ENCODE data around the gene FBXW10. TPM values are rescaled to one million over a fixed set of nuclear protein-coding genes. Genes with fewer than 3 reads are reported as not detected.

Gene FBXW10
- total and polyA plus RNA-seq, 2 of the 8 experiments (the other 6 are each of a cell fraction or from before 2014, with no cell fraction given): not detected

GRCh38 chr17:18772471-18772870, 28.6 kb downstream of the FBXW10 start (continued):
- TF ChIP-seq TEAD4 (IDR thresholded peaks at IDR 0.05; ENCODE audit: low read depth, low read length): no peak
- TF ChIP-seq SIRT6 (IDR thresholded peaks at IDR 0.05; ENCODE audit: low read length): no peak
